NCI-H2081 treated with DMSO at 0.1 percent for 48 hours (cell line): ENCODE results near the gene SLC5A1.
"Not testable (repeated sequence)": the region's sequence is repeated elsewhere in the genome, so short reads cannot be mapped to it uniquely, and the experiment has no call there.

ENCODE experiments used
- DNase-seq: peaks from one replicate; lab custom pipeline; 2025; lab: John Stamatoyannopoulos, UW

The SLC5A1 gene

DNA sequence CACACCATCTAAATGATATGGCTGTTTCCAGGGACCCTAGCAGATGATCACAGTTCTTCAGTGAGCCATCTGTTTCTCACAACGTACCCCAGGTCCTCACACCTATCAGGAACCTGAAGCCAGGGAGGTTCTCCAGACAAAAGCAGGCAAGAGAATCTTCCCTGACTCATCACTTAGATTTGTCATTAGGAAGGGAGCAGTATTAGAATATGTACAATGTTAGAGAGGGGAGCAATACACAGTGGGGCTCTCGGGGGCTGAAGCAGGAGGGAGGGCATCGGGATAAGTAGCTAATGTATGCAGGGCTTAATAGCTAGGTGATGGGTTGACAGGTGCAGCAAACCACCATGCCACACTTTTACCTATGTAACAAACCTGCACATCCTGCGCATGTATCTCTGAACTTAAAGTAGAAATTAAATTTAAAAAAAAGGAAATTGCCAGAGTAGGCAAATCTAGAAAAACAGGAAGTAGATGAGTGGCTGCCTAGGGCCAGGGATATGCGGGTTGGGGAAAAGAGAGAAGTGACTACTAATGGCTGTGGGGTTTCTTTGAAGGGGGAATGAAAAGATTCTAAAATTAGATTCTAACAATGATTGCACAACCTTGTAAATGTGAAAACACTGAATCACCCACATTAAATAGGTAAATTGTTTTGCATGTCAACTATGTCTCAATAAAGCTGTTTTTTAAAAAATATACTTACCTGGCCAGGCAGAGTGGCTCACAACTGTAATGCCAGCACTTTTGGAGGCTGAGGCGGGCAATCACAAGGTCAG, 101.6 kb downstream of the SLC5A1 start:
- DNase-seq: no peak

DNA sequence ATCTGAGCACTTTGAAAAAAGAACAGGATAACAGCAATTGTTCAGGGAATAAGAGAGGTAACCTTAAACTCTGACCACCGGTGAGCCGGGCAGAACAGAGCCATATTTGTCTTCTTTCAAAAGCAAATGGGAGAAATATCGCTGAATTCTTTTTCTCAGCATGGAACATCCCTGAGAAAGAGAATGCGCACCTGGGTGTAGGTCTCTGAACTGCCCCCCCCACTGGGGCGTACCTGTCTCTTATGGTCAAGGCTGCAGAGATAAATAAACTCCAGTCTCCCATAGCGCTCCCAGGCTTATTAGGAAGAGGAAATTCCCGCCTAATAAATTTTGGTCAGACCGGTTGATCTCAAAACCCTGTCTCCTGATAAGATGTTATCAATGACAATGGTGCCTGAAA, 104.1 kb downstream of the SLC5A1 start:
- DNase-seq: not testable (repeated sequence)

DNA sequence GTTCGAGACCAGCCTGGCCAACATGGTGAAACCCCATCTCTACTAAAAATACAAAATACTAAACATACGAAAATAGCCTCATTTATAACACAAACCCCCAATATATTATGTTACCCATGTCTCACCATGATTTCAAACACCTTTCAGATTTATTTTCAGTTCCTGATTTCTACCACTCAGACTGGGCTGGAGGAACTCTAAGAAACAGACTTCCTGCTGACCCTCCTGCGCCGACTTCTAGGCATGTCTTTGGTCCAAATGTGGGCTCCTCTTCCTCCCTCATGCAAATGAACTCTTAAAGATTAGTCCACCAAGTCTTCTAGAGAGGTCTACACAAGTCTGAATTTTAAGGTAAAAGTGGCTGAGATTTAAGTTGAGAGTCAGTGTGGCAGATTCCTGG, 105.3 kb downstream of the SLC5A1 start:
- DNase-seq: not testable (repeated sequence)

DNA sequence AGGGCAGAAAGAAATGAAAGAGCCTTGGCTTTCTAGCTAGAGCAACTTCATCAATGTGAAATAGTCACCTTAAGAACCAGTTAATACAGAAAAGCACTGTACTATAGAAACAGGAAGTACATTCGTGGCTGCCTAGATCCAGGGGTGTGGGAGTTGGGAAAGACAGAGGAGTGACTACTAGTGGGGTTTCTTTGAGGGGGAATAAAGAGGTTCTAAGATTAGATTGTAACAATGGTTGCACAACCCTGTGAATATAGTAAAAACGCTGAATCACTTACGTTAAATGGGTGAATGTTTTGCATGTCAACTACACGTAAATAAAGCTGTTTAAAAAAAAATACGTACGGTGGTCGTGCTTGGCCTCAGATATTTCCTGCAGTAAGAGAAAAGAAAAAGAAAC, 107.6 kb downstream of the SLC5A1 start:
- not testable (repeated sequence) for DNase-seq

DNA sequence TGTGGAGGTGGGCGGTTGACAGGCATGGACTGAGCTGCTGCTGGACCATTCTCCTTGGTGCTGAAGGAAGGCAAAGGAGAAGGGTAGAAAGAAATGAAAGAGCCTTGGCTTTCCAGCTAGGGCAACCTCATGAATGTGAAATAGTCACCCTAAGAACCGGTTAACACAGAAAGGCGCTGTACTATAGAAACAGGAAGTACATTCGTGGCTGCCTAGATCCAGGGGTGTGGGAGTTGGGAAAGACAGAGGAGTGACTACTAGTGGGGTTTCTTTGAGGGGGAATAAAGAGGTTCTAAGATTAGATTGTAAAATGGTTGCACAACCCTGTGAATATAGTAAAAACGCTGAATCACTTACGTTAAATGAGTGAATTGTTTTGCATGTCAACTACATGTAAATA, 108.6 kb downstream of the SLC5A1 start:
- not testable (repeated sequence) for DNase-seq

DNA sequence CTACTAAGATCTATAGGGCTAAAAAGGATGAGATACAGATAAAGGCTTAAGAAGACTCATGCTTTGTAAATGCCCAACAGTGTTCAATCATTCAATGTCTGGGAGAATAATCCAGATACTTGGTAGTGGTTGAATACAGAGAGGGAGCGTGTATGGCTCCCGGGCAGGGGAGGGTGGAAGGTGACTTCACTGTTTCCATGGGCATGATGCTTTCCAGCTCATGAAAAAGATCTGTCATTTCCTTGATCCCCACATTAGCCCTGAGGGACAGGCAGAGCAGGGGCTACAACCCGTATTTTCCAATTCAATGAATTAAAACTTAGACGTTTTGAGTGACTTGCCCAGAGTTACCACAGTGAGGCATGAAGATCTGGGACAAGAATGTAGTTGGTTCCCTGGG, 111.7 kb downstream of the SLC5A1 start:
- DNase-seq: not testable (repeated sequence)

DNA sequence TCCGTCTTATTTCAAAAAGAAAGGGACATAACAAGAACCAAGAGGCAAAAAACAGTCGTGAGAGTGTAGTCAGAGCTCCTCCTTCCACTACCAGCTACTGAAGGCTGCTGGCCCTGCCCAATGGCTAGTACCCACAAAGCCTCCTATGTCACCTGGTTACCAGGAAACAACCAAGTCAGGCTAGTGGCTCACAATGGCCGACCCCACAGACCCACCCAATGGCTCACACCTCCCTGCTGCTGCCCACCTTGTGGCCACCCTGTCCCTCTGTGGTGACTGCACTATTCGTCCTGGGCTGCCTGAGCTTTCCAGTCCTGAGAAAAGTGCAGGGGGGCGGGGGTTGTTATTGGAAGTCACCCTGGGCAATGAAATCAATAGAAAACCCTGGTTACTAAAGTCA, 114.6 kb downstream of the SLC5A1 start:
- not testable (repeated sequence) for DNase-seq

DNA sequence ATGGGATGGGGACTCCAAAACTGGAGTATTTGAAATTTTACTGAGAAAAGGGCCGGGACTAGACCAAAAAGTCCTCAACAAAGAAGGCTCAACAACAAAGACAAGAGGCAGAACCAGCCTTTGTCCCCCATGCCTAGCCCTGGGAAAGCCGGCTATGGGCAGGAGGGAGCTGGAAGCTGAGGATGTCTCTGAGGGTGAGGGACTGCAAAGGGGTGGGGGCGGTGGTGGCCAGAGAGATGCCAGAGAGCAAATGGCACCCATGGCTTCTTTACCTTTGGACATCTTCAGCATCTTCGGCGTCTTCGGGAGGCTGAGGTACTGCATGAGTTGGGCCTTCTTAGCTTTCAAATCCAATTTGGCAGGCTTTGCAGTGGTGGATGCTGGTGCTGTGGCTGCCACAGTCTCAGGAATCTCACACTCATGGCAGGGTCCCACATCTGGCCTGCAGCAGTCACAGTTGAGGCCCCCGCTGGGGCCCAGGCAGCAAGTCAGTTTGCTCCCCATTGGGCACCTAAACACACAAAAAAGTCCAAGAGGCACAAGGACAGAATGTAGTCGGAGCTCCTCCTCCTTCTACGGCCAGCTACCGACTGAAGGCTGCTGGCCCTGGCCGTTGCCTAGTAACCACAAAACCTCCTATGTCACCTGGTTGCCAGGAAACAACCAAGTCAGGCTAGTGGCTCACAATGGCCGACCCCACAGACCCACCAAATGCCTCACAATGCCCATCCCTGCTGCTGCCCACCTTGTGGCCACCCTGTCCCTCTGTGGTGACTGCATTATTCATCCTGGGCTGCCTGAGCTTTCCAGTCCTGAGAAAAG, 115.9 kb downstream of the SLC5A1 start, which contains the start of gene C22orf42:
C22orf42 (minus strand) TSS at position 592 of the 822 bp plus-strand sequence; CDS start at position 504, 88 bp downstream.
- DNase-seq: no peak

DNA sequence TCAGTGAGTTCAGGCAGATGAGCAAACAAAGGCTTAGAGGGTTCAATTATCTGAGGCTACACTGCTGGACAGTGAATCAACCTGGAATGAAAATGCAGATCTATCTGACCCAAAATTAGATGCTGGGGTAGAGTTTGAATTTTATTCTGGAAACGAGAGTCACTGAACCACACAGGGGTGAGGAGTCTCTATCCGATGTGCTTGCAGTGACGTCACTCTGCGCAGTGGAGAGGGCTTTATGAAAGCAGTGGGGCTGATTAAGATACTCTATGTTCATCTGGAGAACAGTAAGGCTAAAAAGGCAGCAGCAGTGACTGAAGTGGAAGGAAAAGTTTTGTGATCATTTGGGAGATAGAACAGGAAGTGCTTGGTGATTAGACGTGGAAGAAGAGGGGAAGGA, 117.3 kb downstream of the SLC5A1 start:
- not testable (repeated sequence) for DNase-seq
